GM12865 (cell line): ENCODE data around the gene TMPRSS4.

Experiments
- DNase-seq: peaks from one replicate; pipeline ENCODE4 v3.0.0; 2010; ENCODE audit warnings: low read depth
- H3K4me3 ChIP-seq: 2 replicates; pipeline ENCODE4 v1.5.1; 2011; ENCODE audit warnings: mild to moderate bottlenecking, low read depth, low read length, control low read depth
- TF ChIP-seq, protein P1 (sequence below): IDR thresholded peaks from 2 replicates; pipeline ENCODE4 v1.5.1; 2011; ENCODE audit warnings: low read length, control low read depth, low read depth, inconsistent platforms; ENCODE audit not compliant: insufficient read depth; ENCODE audit errors: missing control alignments

The TMPRSS4 gene

DNA sequence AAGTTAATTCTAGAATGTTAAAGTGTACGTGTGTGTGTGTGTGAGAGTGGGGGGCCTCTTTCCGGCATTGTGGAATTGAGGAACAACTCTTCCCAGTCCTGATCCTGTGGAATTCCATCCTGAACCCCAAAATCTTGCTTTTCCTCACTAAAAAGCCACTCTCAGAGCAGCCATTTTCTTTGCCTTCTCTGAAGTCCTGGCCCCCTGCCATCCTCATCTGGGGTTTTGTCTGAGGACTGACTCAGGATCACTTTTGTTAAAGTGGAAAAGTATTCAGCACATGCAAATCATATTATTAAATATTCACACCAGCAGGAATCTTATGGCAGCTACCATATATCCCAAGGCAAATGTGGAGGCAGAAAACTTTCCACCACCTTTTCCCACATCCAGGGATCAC lies 72.0 kb downstream of the TMPRSS4 start:
- DNase-seq = no peak
- H3K4me3 ChIP-seq = no peak overlapping the region
- TF ChIP-seq, protein P1, sequence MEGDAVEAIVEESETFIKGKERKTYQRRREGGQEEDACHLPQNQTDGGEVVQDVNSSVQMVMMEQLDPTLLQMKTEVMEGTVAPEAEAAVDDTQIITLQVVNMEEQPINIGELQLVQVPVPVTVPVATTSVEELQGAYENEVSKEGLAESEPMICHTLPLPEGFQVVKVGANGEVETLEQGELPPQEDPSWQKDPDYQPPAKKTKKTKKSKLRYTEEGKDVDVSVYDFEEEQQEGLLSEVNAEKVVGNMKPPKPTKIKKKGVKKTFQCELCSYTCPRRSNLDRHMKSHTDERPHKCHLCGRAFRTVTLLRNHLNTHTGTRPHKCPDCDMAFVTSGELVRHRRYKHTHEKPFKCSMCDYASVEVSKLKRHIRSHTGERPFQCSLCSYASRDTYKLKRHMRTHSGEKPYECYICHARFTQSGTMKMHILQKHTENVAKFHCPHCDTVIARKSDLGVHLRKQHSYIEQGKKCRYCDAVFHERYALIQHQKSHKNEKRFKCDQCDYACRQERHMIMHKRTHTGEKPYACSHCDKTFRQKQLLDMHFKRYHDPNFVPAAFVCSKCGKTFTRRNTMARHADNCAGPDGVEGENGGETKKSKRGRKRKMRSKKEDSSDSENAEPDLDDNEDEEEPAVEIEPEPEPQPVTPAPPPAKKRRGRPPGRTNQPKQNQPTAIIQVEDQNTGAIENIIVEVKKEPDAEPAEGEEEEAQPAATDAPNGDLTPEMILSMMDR = no peak

DNA sequence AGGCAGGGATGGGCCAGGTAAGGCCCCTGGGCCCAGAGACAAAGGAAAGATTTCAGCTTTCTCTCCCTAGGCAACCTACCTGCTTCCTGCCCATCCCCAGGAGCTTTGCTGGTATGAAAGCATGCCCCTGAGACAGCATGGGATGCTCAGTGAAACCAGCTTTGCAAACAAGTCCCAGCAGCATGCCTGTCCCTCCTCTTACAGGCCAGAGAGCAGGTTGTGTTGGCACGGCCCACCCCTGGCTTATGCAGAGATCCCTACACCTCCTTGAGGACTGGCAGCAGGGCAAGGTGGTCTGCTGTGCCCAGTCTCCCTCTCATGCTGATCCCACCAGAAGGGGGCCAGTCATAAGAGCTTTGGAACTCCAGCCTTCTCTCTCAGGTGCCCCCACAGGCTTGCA lies 72.6 kb downstream of the TMPRSS4 start:
- no peak overlapping the region for H3K4me3 ChIP-seq
- no peak for DNase-seq
- TF ChIP-seq, protein P1 = no peak

DNA sequence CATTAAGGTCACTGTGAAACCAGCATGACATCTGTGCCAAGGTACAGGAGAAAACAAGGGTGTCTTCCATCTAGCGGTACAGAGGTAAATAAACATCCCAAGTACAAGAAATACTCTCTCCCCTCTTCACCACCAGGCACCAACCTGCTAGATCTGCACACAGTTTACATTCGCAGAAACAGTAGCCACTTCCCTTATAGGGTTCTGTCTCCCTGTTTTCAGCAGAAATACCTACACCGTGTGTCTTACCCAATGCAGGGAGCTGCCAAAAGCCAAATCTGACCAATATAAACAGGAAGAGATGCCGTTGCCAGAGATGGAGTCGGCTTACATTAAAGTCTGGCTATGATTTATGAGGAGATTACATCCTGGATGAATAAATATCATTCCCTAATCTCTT lies 74.6 kb downstream of the TMPRSS4 start:
- no peak overlapping the region for H3K4me3 ChIP-seq
- no peak for DNase-seq
- TF ChIP-seq, protein P1 = no peak

DNA sequence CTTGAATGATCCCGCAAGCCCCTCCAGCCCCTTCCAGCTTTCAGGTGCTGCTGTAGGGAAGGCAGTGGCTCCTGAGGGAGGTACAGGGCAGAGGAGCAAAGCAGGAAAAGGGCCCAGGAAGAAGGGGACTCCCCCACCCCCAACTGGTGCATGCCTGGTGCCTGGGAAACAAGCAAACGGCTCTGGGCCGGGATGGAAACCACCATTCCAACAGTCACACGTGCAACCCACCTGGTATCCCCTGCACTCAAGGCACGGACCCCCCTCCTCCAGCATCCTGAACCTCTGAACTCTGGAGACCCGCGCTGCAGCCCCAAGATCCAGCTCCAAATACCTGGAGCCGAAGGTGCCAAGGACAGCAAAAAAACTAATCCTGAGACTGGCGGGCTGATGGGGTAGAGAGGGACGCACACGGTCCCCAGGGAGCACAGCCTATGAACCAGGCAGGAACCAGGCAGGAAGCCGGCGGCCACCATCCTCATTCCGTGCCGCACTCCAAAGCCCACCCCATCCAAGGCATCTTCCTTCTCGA lies 75.2 kb downstream of the TMPRSS4 start:
- TF ChIP-seq, protein P1 = no peak
- H3K4me3 ChIP-seq = no peak overlapping the region

DNA sequence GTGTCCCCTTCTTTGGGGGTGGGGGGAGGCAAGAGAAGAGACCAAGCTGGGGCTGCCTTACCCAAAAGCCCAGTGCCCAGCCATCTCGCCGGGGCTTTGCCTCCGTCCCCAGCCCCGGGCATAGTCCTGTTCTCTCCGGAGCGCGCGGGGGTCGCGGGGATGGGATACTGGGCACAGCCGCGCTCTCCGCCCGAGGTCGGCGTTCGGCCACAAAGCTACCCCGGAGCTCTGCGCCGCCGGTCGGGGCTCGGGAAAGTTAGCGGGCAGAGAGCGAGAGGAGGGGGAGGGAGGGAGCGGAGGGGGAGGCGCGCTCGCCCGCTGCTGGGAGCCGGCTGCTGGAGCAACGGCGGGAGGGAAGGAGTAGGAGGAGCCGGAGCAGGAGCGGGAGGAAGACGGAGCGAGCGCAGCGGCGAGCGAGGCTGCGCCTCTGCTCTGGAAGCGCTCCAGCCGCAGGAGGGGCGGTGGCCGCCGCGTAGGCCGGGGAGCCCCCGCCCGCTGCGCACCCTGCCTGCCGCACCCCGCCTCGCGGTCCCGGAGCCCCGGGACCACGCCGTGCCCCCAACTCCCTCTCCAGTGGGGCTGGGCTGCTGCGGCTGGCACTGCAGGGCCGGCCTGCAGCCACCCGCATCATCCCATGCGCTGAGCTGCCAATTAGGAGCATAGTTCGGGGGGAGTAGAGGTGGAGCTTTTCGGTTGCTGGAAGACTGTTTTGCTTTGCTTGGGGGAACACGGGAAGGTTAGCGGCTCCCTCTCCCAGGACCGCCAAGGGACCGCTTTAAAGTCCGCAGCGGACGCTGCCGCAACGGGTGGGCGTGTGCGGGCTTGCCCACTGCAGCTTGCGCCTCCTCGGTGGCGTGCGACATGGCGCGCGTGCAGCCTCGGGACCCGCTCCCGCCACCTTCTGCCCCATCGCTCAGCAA lies 75.9 kb downstream of the TMPRSS4 start, which contains the start of gene SCN4B:
Gene SCN4B, minus strand, starts transcription at position 272 of the 920 bp plus-strand sequence. Its CDS starts 150 bp downstream, at position 122.
- DNase-seq = no peak
- TF ChIP-seq, protein P1 = no peak
- no peak within 1 kb of the TSS; the same call in 1 of the 2 replicates for H3K4me3 ChIP-seq

More for the DNA sequence above, 75.2 kb downstream of the TMPRSS4 start:
- no peak for DNase-seq

DNA sequence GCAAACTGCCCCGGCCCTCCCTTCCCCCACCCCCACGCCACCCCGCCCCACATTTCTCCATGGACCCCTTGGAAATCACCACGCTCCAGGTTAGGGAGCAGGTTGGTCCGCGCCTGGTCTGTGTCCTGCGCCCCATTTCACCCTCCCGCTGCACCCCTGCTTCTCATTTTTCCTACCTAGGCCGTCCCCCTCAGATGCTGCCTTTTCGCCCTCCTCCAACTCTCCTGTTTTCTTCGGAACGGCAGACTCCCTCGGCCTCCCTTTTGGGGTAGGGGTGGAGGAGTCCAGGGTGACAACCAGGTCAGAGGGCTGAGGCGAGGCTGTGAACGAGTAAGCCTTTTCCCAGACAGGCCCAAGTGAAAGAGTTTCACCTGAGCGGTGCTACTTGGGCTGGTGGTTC lies 76.6 kb downstream of the TMPRSS4 start:
- DNase-seq = no peak
- TF ChIP-seq, protein P1 = no peak
- H3K4me3 ChIP-seq = no peak overlapping the region
